Suprapubic skin (tissue), 4 donors: Measurements from ENCODE around the gene DNAJA2. TPM values are rescaled to one million over a fixed set of nuclear protein-coding genes. Genes with fewer than 3 reads are reported as not detected.

Experiments used
- DNase-seq, 2 donors: peaks; one replicate each; pipeline ENCODE4 v3.0.0-alpha.2; 2019; ENCODE audit warnings: low spot score in 2 of 2
- H3K27ac ChIP-seq: fragments of 200-600 bp; sonication (generic); one replicate; pipeline ENCODE4 v1.5.1; 2019
- H3K27me3 ChIP-seq: fragments of 200-600 bp; sonication (generic); one replicate; pipeline ENCODE4 v1.5.1; 2019
- H3K36me3 ChIP-seq: fragments of 200-600 bp; sonication (generic); one replicate; pipeline ENCODE4 v1.5.1; 2019
- H3K4me1 ChIP-seq: fragments of 200-600 bp; sonication (generic); one replicate; pipeline ENCODE4 v1.5.1; 2019
- H3K4me3 ChIP-seq: fragments of 200-600 bp; sonication (generic); one replicate; pipeline ENCODE4 v1.5.1; 2019; ENCODE audit warnings: mild to moderate bottlenecking
- H3K9me3 ChIP-seq: fragments of 200-600 bp; sonication (generic); one replicate; pipeline ENCODE4 v1.5.1; 2019
- CTCF ChIP-seq, 2 donors: fragments of 200-600 bp in 1 of 2; fragments of 450-650 bp in 1 of 2; sonication (generic) in 1 of 2; IDR thresholded peaks; one replicate each; pipeline ENCODE4 v1.5.1; 2016 to 2019; ENCODE audit warnings: antibody characterized with exemption in 2 of 2, mild to moderate bottlenecking in 1 of 2, moderate library complexity in 1 of 2
- EP300 ChIP-seq: sonication (generic); formaldehyde crosslinking; IDR thresholded peaks from one replicate; pipeline ENCODE4 v1.6.1; 2017; ENCODE audit warnings: antibody characterized with exemption
- POLR2A ChIP-seq, 2 donors: fragments of 450-650 bp; IDR thresholded peaks; one replicate each; pipeline ENCODE4 v1.6.1; 2017; ENCODE audit warnings: antibody characterized with exemption in 2 of 2, mild to moderate bottlenecking in 2 of 2, moderate library complexity in 2 of 2
- POLR2AphosphoS5 ChIP-seq, 3 donors: sonication (generic); formaldehyde crosslinking; IDR thresholded peaks; one replicate each; pipeline ENCODE4 v1.6.1; 2017; ENCODE audit warnings: antibody characterized with exemption in 3 of 3
- WGBS: methylation state at CpG from one replicate; pipeline ENCODE4 v1.1.5; 2018; 5-methylcytosine and 5-hydroxymethylcytosine counted together
- total RNA-seq, 4 donors: library from RNA; depleted of rRNA; stranded (reverse); fragments of >200 nt; gene quantifications; one replicate each; pipeline ENCODE4 v1.1.0, GENCODE V29; 2016

DNAJA2 gene
- total RNA-seq, 4 donors from 2014 or later = 34.0 to 53.3 (median 47.0) TPM

- DNase-seq = no peak
These were observed 24.4 kb upstream of the DNAJA2 start for GRCh38 chr16:46997844-46998243.

GRCh38 chr16:46996952-46997458 lies 23.5 kb upstream of the DNAJA2 start:
- Histone ChIP-seq H3K9me3 (no peaks in the 10 kb centered on the region), H3K4me1 (no peaks in the 10 kb centered on the region), H3K36me3 (no peaks in the 10 kb centered on the region), H3K27ac (no peak overlapping the region), H3K27me3 (no peaks in the 10 kb centered on the region), H3K4me3 (no peak overlapping the region)
- DNase-seq = no peak
- no peak for TF ChIP-seq POLR2A (IDR thresholded peaks at IDR 0.05)
- no peak for TF ChIP-seq POLR2AphosphoS5 (IDR thresholded peaks at IDR 0.05)
- TF ChIP-seq CTCF (IDR thresholded peaks at IDR 0.05) = no peak
- TF ChIP-seq EP300 = no peak
- WGBS = 93% methylated on average over 2 of the region's 2 CpGs

More at GRCh38 chr16:46997844-46998243, 24.4 kb upstream of the DNAJA2 start:
- H3K27ac ChIP-seq = no peak overlapping the region
- no peak for TF ChIP-seq POLR2A (IDR thresholded peaks at IDR 0.05)
- no peak for TF ChIP-seq POLR2AphosphoS5 (IDR thresholded peaks at IDR 0.05)
- no peak for TF ChIP-seq CTCF (IDR thresholded peaks at IDR 0.05)
- TF ChIP-seq EP300 = no peak
- H3K4me3 ChIP-seq = no peak overlapping the region
- no peaks in the 10 kb centered on the region for H3K9me3 ChIP-seq
- H3K4me1 ChIP-seq = no peaks in the 10 kb centered on the region
- H3K36me3 ChIP-seq = no peaks in the 10 kb centered on the region
- no peaks in the 10 kb centered on the region for H3K27me3 ChIP-seq
- 89% methylated on average over 3 of the region's 3 CpGs for WGBS

GRCh38 chr16:46996391-46996790 lies 22.9 kb upstream of the DNAJA2 start:
- H3K36me3 ChIP-seq = no peaks in the 10 kb centered on the region
- WGBS = 76% methylated on average over 1 of the region's 1 CpG
- TF ChIP-seq CTCF (IDR thresholded peaks at IDR 0.05) (no peak), POLR2A (IDR thresholded peaks at IDR 0.05) (no peak), EP300 (no peak), POLR2AphosphoS5 (IDR thresholded peaks at IDR 0.05) (no peak)
- H3K27ac ChIP-seq = no peak overlapping the region
- H3K9me3 ChIP-seq = no peaks in the 10 kb centered on the region
- H3K4me1 ChIP-seq = no peaks in the 10 kb centered on the region
- no peaks in the 10 kb centered on the region for H3K27me3 ChIP-seq
- H3K4me3 ChIP-seq = no peak overlapping the region
- no peak for DNase-seq

GRCh38 chr16:46991729-46992704 lies 18.5 kb upstream of the DNAJA2 start:
- Histone ChIP-seq H3K4me1 (no peaks in the 10 kb centered on the region), H3K36me3 (no peaks in the 10 kb centered on the region), H3K27me3 (no peaks in the 10 kb centered on the region), H3K4me3 (no peak overlapping the region), H3K27ac (no peak overlapping the region), H3K9me3 (no peaks in the 10 kb centered on the region)
- no peak for DNase-seq
- WGBS = 96% methylated on average over 6 of the region's 16 CpGs
- TF ChIP-seq CTCF (IDR thresholded peaks at IDR 0.05) (no peak), POLR2A (IDR thresholded peaks at IDR 0.05) (no peak), POLR2AphosphoS5 (IDR thresholded peaks at IDR 0.05) (no peak), EP300 (no peak)

GRCh38 chr16:46986896-46987295 lies 13.4 kb upstream of the DNAJA2 start:
- 60% methylated on average over 3 of the region's 3 CpGs for WGBS
- H3K9me3 ChIP-seq = no peaks in the 10 kb centered on the region
- no peaks in the 10 kb centered on the region for H3K27me3 ChIP-seq
- peaks cover 3% of the 10 kb centered on the region for H3K4me1 ChIP-seq
- no peak for DNase-seq
- no peak overlapping the region for H3K27ac ChIP-seq
- no peaks in the 10 kb centered on the region for H3K36me3 ChIP-seq
- no peak overlapping the region for H3K4me3 ChIP-seq
- TF ChIP-seq CTCF (IDR thresholded peaks at IDR 0.05) (no peak), POLR2AphosphoS5 (IDR thresholded peaks at IDR 0.05) (no peak), EP300 (no peak), POLR2A (IDR thresholded peaks at IDR 0.05) (no peak)
